Measurements from ENCODE around the gene C1QTNF6. TPM values are rescaled to one million over a fixed set of nuclear protein-coding genes. Genes with fewer than 3 reads are reported as not detected.

C1QTNF6 gene
- total RNA-seq, 1 donor from 2014 or later: 4.6 TPM

DNA sequence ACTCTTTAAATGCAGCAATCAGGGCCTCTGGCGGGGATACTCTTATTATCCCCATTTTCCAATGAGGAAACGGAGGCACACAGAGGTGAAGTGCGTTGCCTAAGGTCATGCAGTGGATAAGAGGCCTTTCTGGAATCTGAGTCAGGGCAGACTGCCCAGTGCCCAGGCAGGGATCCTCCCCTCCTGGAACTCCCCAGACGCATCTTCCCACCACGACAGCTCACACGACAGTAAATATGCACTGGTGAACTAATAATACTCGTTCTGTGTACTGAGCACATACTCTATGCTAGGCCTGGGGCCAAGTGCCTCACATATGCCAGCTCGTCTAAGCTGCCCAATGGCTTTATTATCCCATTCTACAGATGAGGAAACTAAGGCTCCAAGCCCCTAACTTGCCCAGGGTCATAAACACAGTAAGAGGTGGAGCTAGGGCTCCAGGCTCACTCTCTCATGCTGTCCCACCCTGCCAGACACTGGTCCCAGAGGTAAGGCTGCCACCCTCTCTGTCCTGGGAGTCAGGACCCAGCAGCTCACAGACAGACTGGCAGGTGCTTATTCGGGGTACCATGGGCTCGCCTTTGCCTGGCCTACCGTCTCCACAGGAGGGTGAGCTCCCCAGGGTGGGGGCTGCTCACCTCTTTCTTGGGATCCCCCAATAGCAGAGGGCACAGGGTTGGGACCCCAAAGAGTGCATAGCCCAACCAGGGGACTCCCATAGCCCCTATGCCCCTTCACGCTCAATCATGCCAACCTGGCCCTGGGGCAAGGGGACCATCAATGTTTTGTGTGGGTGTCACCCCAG is 40.7 kb downstream of the C1QTNF6 start:
- no peak for TF ChIP-seq CTCF (IDR thresholded peaks at IDR 0.05)
- no peak overlapping the region for H3K27ac ChIP-seq
- H3K27me3 ChIP-seq: no peaks in the 10 kb centered on the region
- H3K9me3 ChIP-seq: peaks cover 0 to 14% of the 10 kb centered on the region in 2 donors
- no peak for DNase-seq (ENCODE audit: low spot score in 2 of 2)
- no peak overlapping the region for H3K4me3 ChIP-seq
- no peaks in the 10 kb centered on the region for H3K4me1 ChIP-seq
- intact Hi-C loops (cut with DNase I): no loop called here
- H3K36me3 ChIP-seq: no peaks in the 10 kb centered on the region

GRCh38 chr22:37146507-37147180 is 41.4 kb downstream of the C1QTNF6 start:
- Histone ChIP-seq H3K4me3 (no peak overlapping the region), H3K27me3 (no peaks in the 10 kb centered on the region), H3K36me3 (no peaks in the 10 kb centered on the region), H3K4me1 (no peaks in the 10 kb centered on the region), H3K9me3 (peaks cover 0 to 12% of the 10 kb centered on the region in 2 donors), H3K27ac (no peak overlapping the region)
- intact Hi-C loops (cut with DNase I): no loop called here
- no peak for TF ChIP-seq CTCF (IDR thresholded peaks at IDR 0.05)
- no peak for DNase-seq (ENCODE audit: low spot score in 2 of 2)

DNA sequence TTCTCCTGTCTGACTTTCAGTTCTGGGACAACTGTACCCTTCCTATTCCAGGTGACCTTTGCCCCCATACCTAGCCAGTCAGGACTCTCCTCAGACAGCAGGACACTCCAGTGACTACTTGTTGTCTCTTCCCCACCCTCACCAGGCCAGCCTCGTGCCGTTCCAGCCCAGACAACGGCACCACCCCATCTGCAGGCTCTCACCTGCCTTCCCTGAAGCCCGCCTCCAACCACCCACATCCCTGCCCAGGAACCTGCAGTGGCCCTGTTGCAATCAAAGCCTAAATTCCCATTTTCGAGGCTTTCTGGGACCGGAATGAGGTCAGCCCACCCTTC is 42.0 kb downstream of the C1QTNF6 start:
- no peak overlapping the region for H3K27ac ChIP-seq

GRCh38 chr22:37145180-37146050 is 42.6 kb downstream of the C1QTNF6 start:
- Histone ChIP-seq H3K4me1 (no peaks in the 10 kb centered on the region), H3K27me3 (no peaks in the 10 kb centered on the region), H3K36me3 (no peaks in the 10 kb centered on the region), H3K9me3 (no peaks in the 10 kb centered on the region), H3K27ac (no peak overlapping the region), H3K4me3 (no peak overlapping the region)
- DNase-seq (ENCODE audit: low spot score in 2 of 2): no peak
- intact Hi-C loops (cut with DNase I): no loop called here
- no peak for TF ChIP-seq CTCF (IDR thresholded peaks at IDR 0.05)

More for the DNA sequence above, 42.0 kb downstream of the C1QTNF6 start:
- H3K9me3 ChIP-seq: peaks cover 0 to 5% of the 10 kb centered on the region in 2 donors
- H3K36me3 ChIP-seq: no peaks in the 10 kb centered on the region
- TF ChIP-seq CTCF (IDR thresholded peaks at IDR 0.05): no peak
- no peak for DNase-seq (ENCODE audit: low spot score in 2 of 2)
- no peaks in the 10 kb centered on the region for H3K4me1 ChIP-seq
- no peak overlapping the region for H3K4me3 ChIP-seq
- intact Hi-C loops (cut with DNase I): no loop called here
- no peaks in the 10 kb centered on the region for H3K27me3 ChIP-seq

DNA sequence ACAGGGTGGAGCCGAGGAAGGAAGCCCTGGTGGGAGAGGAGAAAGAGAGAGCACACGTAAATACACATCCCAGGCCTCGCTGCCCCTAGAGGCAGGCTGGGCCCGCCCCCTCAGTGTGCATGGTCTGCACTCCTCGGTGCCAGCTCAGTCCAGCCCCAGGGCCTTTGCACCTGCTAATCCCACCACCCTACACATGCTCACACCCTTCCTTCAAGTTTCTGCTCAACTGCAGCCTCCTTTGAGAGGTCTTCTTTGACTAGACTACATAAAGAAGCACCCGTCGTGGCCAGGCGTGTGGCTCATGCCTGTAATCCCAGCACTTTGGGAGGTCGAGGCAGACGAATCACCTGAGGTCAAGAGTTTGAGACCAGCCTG is 43.9 kb downstream of the C1QTNF6 start:
- DNase-seq (ENCODE audit: low spot score in 2 of 2): no peak
- intact Hi-C loops (cut with DNase I): no loop called here
- Histone ChIP-seq H3K9me3 (no peaks in the 10 kb centered on the region), H3K4me1 (no peaks in the 10 kb centered on the region), H3K27ac (no peak overlapping the region), H3K4me3 (no peak overlapping the region), H3K27me3 (no peaks in the 10 kb centered on the region), H3K36me3 (no peaks in the 10 kb centered on the region)
- TF ChIP-seq CTCF (IDR thresholded peaks at IDR 0.05): no peak

Measured in ascending aorta (tissue), 2 donors.